ENCODE data around the gene RAD51B.

DNA sequence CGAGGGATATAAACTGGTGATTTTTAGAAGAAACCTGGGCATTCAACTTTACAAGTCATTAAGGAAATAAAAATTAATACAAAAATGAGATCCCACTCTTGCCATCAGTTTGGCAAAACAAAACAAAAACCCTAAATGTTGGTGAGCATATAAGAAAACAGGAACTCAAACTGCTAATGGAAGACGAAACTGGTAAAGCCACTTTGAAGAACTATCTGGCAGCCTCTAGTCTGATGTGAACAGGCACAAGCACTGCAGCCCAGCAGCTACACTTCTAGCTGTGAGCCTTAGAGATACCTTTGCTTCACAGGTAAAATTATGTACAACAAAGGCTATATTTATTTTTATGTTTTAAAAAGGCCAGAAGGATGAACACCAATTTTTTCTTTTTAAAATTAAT lies 513.7 kb downstream of the RAD51B start:
- TF ChIP-seq, protein P1, sequence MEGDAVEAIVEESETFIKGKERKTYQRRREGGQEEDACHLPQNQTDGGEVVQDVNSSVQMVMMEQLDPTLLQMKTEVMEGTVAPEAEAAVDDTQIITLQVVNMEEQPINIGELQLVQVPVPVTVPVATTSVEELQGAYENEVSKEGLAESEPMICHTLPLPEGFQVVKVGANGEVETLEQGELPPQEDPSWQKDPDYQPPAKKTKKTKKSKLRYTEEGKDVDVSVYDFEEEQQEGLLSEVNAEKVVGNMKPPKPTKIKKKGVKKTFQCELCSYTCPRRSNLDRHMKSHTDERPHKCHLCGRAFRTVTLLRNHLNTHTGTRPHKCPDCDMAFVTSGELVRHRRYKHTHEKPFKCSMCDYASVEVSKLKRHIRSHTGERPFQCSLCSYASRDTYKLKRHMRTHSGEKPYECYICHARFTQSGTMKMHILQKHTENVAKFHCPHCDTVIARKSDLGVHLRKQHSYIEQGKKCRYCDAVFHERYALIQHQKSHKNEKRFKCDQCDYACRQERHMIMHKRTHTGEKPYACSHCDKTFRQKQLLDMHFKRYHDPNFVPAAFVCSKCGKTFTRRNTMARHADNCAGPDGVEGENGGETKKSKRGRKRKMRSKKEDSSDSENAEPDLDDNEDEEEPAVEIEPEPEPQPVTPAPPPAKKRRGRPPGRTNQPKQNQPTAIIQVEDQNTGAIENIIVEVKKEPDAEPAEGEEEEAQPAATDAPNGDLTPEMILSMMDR (IDR thresholded peaks at IDR 0.05) = no peak
- TF ChIP-seq POLR2A (IDR thresholded peaks at IDR 0.05) = no peak
